NT2/D1 (cell line): ENCODE data around the gene ZNF490.
"Not testable (repeated sequence)": the region's sequence is repeated elsewhere in the genome, so short reads cannot be mapped to it uniquely, and the experiment has no call there.

Source experiments
- YY1 ChIP-seq: IDR thresholded peaks from 2 replicates; pipeline ENCODE4 v1.6.1; 2011; ENCODE audit not compliant: insufficient read length, insufficient read depth
- ZNF274 ChIP-seq: IDR thresholded peaks from 2 replicates; pipeline ENCODE4 v1.6.1; 2011; ENCODE audit warnings: mild to moderate bottlenecking, low read depth, low read length

DNA sequence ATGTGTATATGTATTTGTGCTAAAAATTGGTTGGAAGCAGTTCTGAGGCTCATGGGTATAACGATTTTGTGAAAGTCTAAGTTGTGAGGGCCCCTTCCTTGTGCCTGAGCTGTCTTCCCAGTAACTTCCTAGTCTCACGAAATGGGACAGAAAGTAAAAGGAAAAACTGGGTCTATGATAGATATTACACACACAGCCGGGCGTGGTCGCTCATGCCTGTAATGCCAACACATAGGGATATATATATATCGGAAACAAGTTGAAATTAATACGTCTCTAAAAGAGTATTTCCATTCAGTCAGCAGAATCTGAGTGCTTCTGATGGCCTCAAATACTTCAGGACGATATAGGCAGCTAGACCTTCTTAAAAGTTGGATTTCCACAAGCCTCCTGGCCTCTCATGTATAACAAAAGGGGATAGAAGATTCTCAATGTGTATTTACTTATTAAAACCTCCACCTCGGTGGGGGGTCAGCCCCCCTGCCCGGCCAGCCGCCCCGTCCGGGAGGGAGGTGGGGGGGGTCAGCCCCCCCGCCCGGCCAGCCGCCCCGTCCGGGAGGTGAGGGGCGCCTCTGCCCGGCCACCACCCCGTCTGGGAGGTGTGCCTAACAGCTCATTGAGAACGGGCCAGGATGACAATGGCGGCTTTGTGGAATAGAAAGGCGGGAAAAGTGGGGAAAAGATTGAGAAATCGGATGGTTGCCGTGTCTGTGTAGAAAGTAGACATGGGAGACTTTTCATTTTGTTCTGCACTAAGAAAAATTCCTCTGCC, 10.8 kb upstream of the ZNF490 start:
- TF ChIP-seq ZNF274, YY1: not testable (repeated sequence)
